Mesothelial cell of epicardium (in vitro differentiated cells): ENCODE data around the gene LRWD1. TPM values are rescaled to one million over a fixed set of nuclear protein-coding genes. Genes with fewer than 3 reads are reported as not detected.

ENCODE experiments used
- DNase-seq, 2 experiments: peaks; one replicate each; pipeline ENCODE4 v3.0.0; 2021; ENCODE audit warnings: low spot score in 2 of 2; ENCODE audit not compliant: unreplicated experiment in 2 of 2
- H3K27ac Mint-ChIP-seq: 2 replicates; pipeline ENCODE4 v1.8.0; 2021; ENCODE audit warnings: mixed read lengths
- H3K27me3 Mint-ChIP-seq: 2 replicates; pipeline ENCODE4 v1.8.0; 2021; ENCODE audit warnings: low read depth, mixed read lengths
- H3K36me3 Mint-ChIP-seq: 2 replicates; pipeline ENCODE4 v1.8.0; 2021; ENCODE audit warnings: mixed read lengths
- H3K4me1 Mint-ChIP-seq: 2 replicates; pipeline ENCODE4 v1.8.0; 2021; ENCODE audit warnings: mixed read lengths
- H3K4me3 Mint-ChIP-seq: 2 replicates; pipeline ENCODE4 v1.8.0; 2021; ENCODE audit warnings: mild to moderate bottlenecking, moderate library complexity, mixed read lengths
- H3K9me3 Mint-ChIP-seq: 2 replicates; pipeline ENCODE4 v1.8.0; 2021; ENCODE audit warnings: mixed read lengths
- CTCF ChIP-seq: fragments of 200-600 bp; sonication (generic); IDR thresholded peaks from one replicate; pipeline ENCODE4 v1.5.0; 2021; ENCODE audit warnings: antibody characterized with exemption; ENCODE audit not compliant: unreplicated experiment
- total RNA-seq: library from RNA; stranded (reverse); gene quantifications from 3 replicates; pipeline ENCODE4 v1.2.1, GENCODE V29; 2021

Gene LRWD1
- total RNA-seq, 1 donor from 2014 or later = 19.2 TPM

DNA sequence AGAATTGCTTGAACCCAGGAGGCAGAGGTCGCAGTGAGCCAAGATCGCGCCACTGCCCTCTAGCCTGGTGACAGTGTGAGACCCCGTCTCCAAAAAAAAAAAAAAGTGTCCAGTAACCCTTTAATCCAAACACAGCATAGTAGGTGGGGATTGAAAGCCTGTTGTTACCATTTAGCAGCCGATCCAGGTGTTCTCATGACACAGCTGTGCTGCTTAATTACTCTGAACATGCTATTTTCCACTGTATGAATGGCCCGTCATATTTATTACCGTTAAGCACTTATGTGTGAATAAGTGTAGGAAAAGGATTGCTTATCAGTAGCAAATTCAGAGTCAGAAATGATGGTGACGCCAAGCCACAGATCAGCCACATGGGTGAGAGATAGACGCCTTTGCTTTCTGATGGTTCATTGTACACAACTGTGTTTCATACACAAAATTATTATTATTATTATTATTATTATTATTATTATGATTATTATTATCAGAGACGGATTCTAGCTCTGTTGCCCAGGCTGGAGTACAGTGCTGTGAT lies 43.0 kb upstream of the LRWD1 start:
- Mint-ChIP-seq H3K4me1 (no peaks in the 10 kb centered on the region), H3K9me3 (no peaks in the 10 kb centered on the region), H3K27ac (no peak overlapping the region), H3K36me3 (peaks cover 42% of the 10 kb centered on the region), H3K4me3 (no peak overlapping the region), H3K27me3 (no peaks in the 10 kb centered on the region)
- no peak for TF ChIP-seq CTCF
- no peak for DNase-seq

GRCh38 chr7:102424129-102424551 lies 40.6 kb upstream of the LRWD1 start:
- Mint-ChIP-seq H3K36me3 (peaks cover 37% of the 10 kb centered on the region), H3K27me3 (no peaks in the 10 kb centered on the region), H3K27ac (no peak overlapping the region), H3K9me3 (no peaks in the 10 kb centered on the region), H3K4me3 (no peak overlapping the region), H3K4me1 (no peaks in the 10 kb centered on the region)
- no peak for DNase-seq
- no peak for TF ChIP-seq CTCF

- no peaks in the 10 kb centered on the region for H3K9me3 Mint-ChIP-seq
- peaks cover 34% of the 10 kb centered on the region for H3K36me3 Mint-ChIP-seq
- no peaks in the 10 kb centered on the region for H3K4me1 Mint-ChIP-seq
- no peak for DNase-seq
- TF ChIP-seq CTCF = no peak
- H3K27me3 Mint-ChIP-seq = no peaks in the 10 kb centered on the region
- no peak overlapping the region for H3K4me3 Mint-ChIP-seq
- H3K27ac Mint-ChIP-seq = no peak overlapping the region
These were observed 40.0 kb upstream of the LRWD1 start for GRCh38 chr7:102424787-102425218.

DNA sequence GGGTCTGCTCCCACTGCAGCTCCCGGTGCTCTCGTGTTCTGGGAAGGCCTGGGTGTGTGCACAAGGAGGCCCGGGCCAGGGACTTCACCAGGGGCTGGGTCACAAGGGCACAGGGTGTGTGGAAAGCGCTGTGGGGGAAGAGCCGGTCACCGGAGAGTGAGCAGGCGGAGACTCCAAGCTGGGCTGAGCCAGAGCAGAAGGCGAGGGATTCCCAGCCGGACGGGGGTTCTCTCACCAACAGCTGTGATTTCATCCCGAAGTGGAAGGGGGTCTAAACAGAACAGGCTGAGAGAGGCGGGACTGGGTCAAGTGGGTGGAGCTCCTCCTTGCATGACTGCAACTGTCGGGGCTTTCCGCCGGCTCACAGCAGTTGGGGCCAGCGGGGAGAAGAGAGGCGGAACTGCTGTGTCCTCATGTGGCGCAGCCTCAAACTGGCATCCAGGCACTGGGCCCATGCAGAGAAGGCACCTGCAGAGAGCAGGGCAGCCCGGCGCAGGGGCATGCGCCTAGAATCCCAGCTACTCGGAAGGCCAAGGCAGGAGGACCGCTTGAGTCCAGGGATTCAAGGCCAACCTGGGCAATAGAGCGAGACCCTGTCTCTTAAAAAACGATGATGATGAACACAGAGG lies 39.0 kb upstream of the LRWD1 start:
- peaks cover 30% of the 10 kb centered on the region for H3K36me3 Mint-ChIP-seq
- no peak for DNase-seq
- H3K9me3 Mint-ChIP-seq = no peaks in the 10 kb centered on the region
- no peak for TF ChIP-seq CTCF
- no peak overlapping the region for H3K4me3 Mint-ChIP-seq
- H3K27me3 Mint-ChIP-seq = no peaks in the 10 kb centered on the region
- H3K27ac Mint-ChIP-seq = no peak overlapping the region
- H3K4me1 Mint-ChIP-seq = peaks cover under 1% of the 10 kb centered on the region

GRCh38 chr7:102426268-102427018 lies 38.3 kb upstream of the LRWD1 start:
- Mint-ChIP-seq H3K27ac (no peak overlapping the region), H3K36me3 (peaks cover 26% of the 10 kb centered on the region), H3K4me3 (no peak overlapping the region), H3K9me3 (no peaks in the 10 kb centered on the region), H3K27me3 (no peaks in the 10 kb centered on the region), H3K4me1 (peaks cover 2% of the 10 kb centered on the region)
- TF ChIP-seq CTCF = no peak
- no peak for DNase-seq
